Endothelial cell of umbilical vein (primary cell): ENCODE data around the gene C9orf72. TPM values are rescaled to one million over a fixed set of nuclear protein-coding genes. Genes with fewer than 3 reads are reported as not detected.

Experiments
- BruUV-seq: library from RNA; stranded (reverse); fragments of 400-500 nt; replicated peaks from 2 replicates; lab custom pipeline; 2021; lab: Mats Ljungman, UMichigan
- CTCF ChIA-PET: fragments of 300-600, 350-600 bp; sonication (Branson Sonifier 250); formaldehyde crosslinking; loops from one replicate; lab custom pipeline; 2021; ENCODE audit warnings: antibody characterized with exemption, inconsistent platforms; lab: Charles Lee
- POLR2A ChIA-PET: fragments of 300-600, 350-600 bp; sonication (Branson Sonifier 250); formaldehyde crosslinking; loops from one replicate; lab custom pipeline; 2021; ENCODE audit warnings: antibody characterized with exemption, inconsistent platforms; lab: Charles Lee
- DNase-seq: peaks from one replicate; pipeline ENCODE4 v3.0.0-alpha.2; 2011; ENCODE audit warnings: low read depth, low spot score
- FAIRE-seq: peaks from 2 replicates; lab custom pipeline; 2011; peaks lifted over from hg19 to GRCh38; lab: Jason Lieb, UNC
- H2AFZ ChIP-seq: 2 replicates; pipeline ENCODE4 v1.6.0; 2012; ENCODE audit warnings: low read depth, low read length, control low read depth, inconsistent platforms
- H3K27ac ChIP-seq: 2 replicates; pipeline ENCODE4 v1.5.1; 2011; ENCODE audit warnings: low read depth, mild to moderate bottlenecking, control low read depth, low read length, moderate library complexity; ENCODE audit not compliant: insufficient read depth
- H3K27me3 ChIP-seq, 2 experiments: 2 replicates each; pipeline versions ENCODE4 v1.6.0 to v1.6.1; 2011; ENCODE audit warnings: low read length in 2 of 2, mixed read lengths in 1 of 2; ENCODE audit not compliant: control insufficient read depth in 2 of 2, insufficient read depth in 2 of 2
- H3K36me3 ChIP-seq, 2 experiments: 2 replicates in 1 of 2; 3 replicates in 1 of 2; pipeline ENCODE4 v1.5.1; 2011; ENCODE audit warnings: low read length in 2 of 2, mild to moderate bottlenecking in 1 of 2, moderate library complexity in 1 of 2; ENCODE audit not compliant: control insufficient read depth in 2 of 2, insufficient read depth in 2 of 2; ENCODE audit errors: extremely low read depth in 1 of 2
- H3K4me1 ChIP-seq: 3 replicates; pipeline ENCODE4 v1.5.1; 2011; ENCODE audit warnings: mild to moderate bottlenecking, low read length; ENCODE audit not compliant: control insufficient read depth, insufficient read depth; ENCODE audit errors: extremely low read depth
- H3K4me2 ChIP-seq: 2 replicates; pipeline ENCODE4 v1.6.1; 2011; ENCODE audit warnings: low read length, control low read depth, mixed read lengths; ENCODE audit not compliant: insufficient read depth
- H3K4me3 ChIP-seq, 3 experiments: fragments of 200-600 bp in 1 of 3; sonication (generic), shearing (Covaris generic) in 1 of 3; replicated peaks in 1 of 3; 2 replicates each; pipeline ENCODE4 v1.5.1; 2011 to 2016; ENCODE audit warnings: control low read depth in 3 of 3, low read length in 3 of 3, mild to moderate bottlenecking in 2 of 3, inconsistent platforms in 1 of 3, low read depth in 1 of 3, moderate library complexity in 1 of 3; ENCODE audit not compliant: insufficient read depth in 1 of 3
- H3K79me2 ChIP-seq: 2 replicates; pipeline ENCODE4 v1.6.0; 2012; ENCODE audit warnings: low read length, inconsistent platforms; ENCODE audit not compliant: control insufficient read depth, insufficient read depth
- H3K9ac ChIP-seq: replicated peaks from 2 replicates; pipeline ENCODE3; 2011; ENCODE audit warnings: low read length, control low read depth; ENCODE audit not compliant: insufficient read depth; ENCODE audit errors: extremely low read depth
- H3K9me1 ChIP-seq: replicated peaks from 3 replicates; pipeline ENCODE4 v1.6.0; 2011; ENCODE audit warnings: mild to moderate bottlenecking, low read length; ENCODE audit not compliant: control insufficient read depth, insufficient read depth; ENCODE audit errors: extremely low read depth
- H3K9me3 ChIP-seq: replicated peaks from 2 replicates; pipeline ENCODE4 v1.5.1; 2012; ENCODE audit warnings: low read length, inconsistent platforms; ENCODE audit not compliant: control insufficient read depth, insufficient read depth
- H4K20me1 ChIP-seq: replicated peaks from 2 replicates; pipeline ENCODE3; 2011; ENCODE audit warnings: mild to moderate bottlenecking, low read length; ENCODE audit not compliant: control insufficient read depth, insufficient read depth; ENCODE audit errors: extremely low read depth
- EZH2 ChIP-seq: IDR thresholded peaks from 2 replicates; pipeline ENCODE4 v1.6.1; 2012; ENCODE audit warnings: borderline replicate concordance, low read depth, mild to moderate bottlenecking, moderate library complexity, low read length, inconsistent platforms; ENCODE audit not compliant: severe bottlenecking
- FOS ChIP-seq: IDR thresholded peaks from 2 replicates; pipeline ENCODE4 v1.6.1; 2011; ENCODE audit warnings: mild to moderate bottlenecking, low read length, moderate library complexity, borderline replicate concordance; ENCODE audit not compliant: insufficient read depth
- GATA2 ChIP-seq: IDR thresholded peaks from 2 replicates; pipeline ENCODE4 v1.7.0; 2011; ENCODE audit warnings: low read depth, mild to moderate bottlenecking, moderate library complexity, mixed read lengths, low read length; ENCODE audit not compliant: insufficient read length, insufficient read depth
- JUN ChIP-seq: IDR thresholded peaks from 2 replicates; pipeline ENCODE4 v1.6.1; 2011; ENCODE audit warnings: borderline replicate concordance, low read depth; ENCODE audit not compliant: insufficient read length, insufficient read depth
- MYC ChIP-seq: IDR thresholded peaks from one replicate; pipeline ENCODE4 v1.6.1; 2011; ENCODE audit warnings: mild to moderate bottlenecking, low read depth, low read length
- POLR2A ChIP-seq: IDR thresholded peaks from 2 replicates; pipeline ENCODE4 v1.6.1; 2012; ENCODE audit warnings: low read depth, mild to moderate bottlenecking, control low read depth, low read length
- POLR2AphosphoS5 ChIP-seq: IDR thresholded peaks from 2 replicates; pipeline ENCODE4 v1.6.1; 2012; ENCODE audit warnings: low read depth, mild to moderate bottlenecking, control low read depth, low read length, moderate library complexity; ENCODE audit not compliant: insufficient read depth
- dilution Hi-C: fragments of 300-500 bp; cut with MboI; formaldehyde crosslinking; loops from one replicate; pipeline ENCODE4 v1.15.0; 2019; ENCODE audit warnings: low sequenced_read_pairs; ENCODE audit not compliant: extremely low pct_ligation_motif_present
- intact Hi-C: fragments of 100-400 bp; cut with micrococcal nuclease; formaldehyde crosslinking; loops from one replicate; pipeline ENCODE4 v1.10.0; 2022
- polyA plus RNA-seq, 4 experiments: library from polyadenylated mRNA; depleted of rRNA in 3 of 4; stranded (reverse) in 3 of 4; unstranded in 1 of 4; fragments of >200 nt; gene quantifications; 2 replicates each; pipeline versions ENCODE4 v1.2.1 to v1.2.3, GENCODE V29; 2011 to 2012; ENCODE audit warnings: missing spikeins in 1 of 4
- total RNA-seq: library from RNA; stranded (reverse); gene quantifications from 2 replicates; pipeline ENCODE4 v1.2.3, GENCODE V29; 2021
- TF ChIP-seq, protein P1 (sequence below): IDR thresholded peaks from 2 replicates; pipeline ENCODE4 v1.6.1; 2011; ENCODE audit not compliant: insufficient read depth, insufficient read length
- TF ChIP-seq, protein P2 (sequence below), 2 donors: IDR thresholded peaks; 1 replicate in 1 of 2; 2 replicates in 1 of 2; pipeline ENCODE4 v1.5.1; 2011; ENCODE audit warnings: low read length in 2 of 2, mild to moderate bottlenecking in 2 of 2, moderate library complexity in 2 of 2, control low read depth in 1 of 2, inconsistent platforms in 1 of 2, low read depth in 1 of 2; ENCODE audit not compliant: insufficient read depth in 1 of 2; ENCODE audit errors: extremely low read depth in 1 of 2

C9orf72 gene
- total and polyA plus RNA-seq, 2 donors (not counting 3 experiments of a cell fraction or from before 2014, with no cell fraction given) = 2.7 to 7.3 TPM

DNA sequence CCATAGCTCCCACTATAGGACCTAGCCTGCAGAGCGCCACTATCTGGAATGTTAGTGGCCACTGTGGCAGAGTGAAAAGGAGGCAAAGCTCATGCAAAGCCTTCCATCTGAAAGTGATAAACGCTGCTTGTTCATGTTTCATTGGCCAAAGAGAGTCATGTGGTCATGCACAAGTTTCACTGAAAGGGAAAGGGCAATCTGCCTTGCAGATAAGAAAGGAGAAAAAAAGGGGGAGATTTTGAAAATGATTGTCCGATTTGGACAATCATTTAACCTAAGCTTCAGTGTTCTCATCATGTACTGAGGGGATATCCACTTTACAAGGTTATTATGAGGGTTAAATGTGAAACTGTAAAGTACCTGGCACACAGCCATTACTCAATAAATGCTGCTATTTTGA is 34.6 kb downstream of the C9orf72 start:
- H3K36me3 ChIP-seq = no peaks in the 10 kb centered on the region
- H3K27ac ChIP-seq = no peak overlapping the region
- intact Hi-C loops (no loop called here), dilution Hi-C loops (no loop called here)
- H3K4me2 ChIP-seq = no peak overlapping the region
- ChIA-PET POLR2A (no interaction called here), CTCF (interaction anchor here (0.6 to 3.0 kb wide), 3 partner anchors 9 to 205 kb away, joined by 3 to 12 read pairs (median 6); partner anchors contain the start of gene MOB3B)
- H3K9me1 ChIP-seq = no peaks in the 10 kb centered on the region
- H3K9ac ChIP-seq = no peak overlapping the region
- no peaks in the 10 kb centered on the region for H3K4me1 ChIP-seq
- no TSS peak for BruUV-seq
- DNase-seq (no peak), FAIRE-seq (no peak)
- no peaks in the 10 kb centered on the region for H3K27me3 ChIP-seq
- no peaks in the 10 kb centered on the region for H4K20me1 ChIP-seq
- no peaks in the 10 kb centered on the region for H3K9me3 ChIP-seq
- H2AFZ ChIP-seq = no peak overlapping the region
- H3K79me2 ChIP-seq = no peaks in the 10 kb centered on the region
- no peak overlapping the region for H3K4me3 ChIP-seq
- TF ChIP-seq, protein P1, sequence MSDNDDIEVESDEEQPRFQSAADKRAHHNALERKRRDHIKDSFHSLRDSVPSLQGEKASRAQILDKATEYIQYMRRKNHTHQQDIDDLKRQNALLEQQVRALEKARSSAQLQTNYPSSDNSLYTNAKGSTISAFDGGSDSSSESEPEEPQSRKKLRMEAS = no peak
- no peak for TF ChIP-seq POLR2AphosphoS5

DNA sequence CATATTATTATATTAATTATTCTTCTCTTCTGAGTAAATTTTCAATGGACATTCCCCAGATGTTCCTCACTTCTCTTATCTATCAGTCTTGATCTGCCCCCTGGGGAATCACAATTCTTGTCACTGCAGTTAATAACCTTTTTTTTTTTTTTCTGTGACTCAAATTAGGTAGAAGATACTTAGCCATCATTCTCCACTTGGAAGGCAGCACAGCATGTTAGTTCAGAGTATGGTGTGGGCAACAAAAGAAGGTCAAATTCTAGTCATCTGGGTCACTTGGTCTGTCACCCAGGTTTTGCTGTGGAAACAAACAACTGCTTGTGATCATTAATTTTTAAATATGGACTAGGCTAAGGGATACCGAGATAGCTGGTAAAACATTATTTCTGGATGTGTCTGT is 35.5 kb downstream of the C9orf72 start:
- no peak overlapping the region for H3K4me3 ChIP-seq
- POLR2A ChIA-PET = no interaction called here
- no peaks in the 10 kb centered on the region for H3K27me3 ChIP-seq
- no peak overlapping the region for H3K9ac ChIP-seq
- intact Hi-C loops (no loop called here), dilution Hi-C loops (no loop called here)
- CTCF ChIA-PET = interaction anchor here (3.0 kb wide), 1 partner anchor 204 kb away, joined by 12 read pairs; no protein-coding TSS in a partner anchor
- H2AFZ ChIP-seq = no peak overlapping the region
- no peaks in the 10 kb centered on the region for H3K36me3 ChIP-seq
- no peaks in the 10 kb centered on the region for H3K4me1 ChIP-seq
- H3K9me3 ChIP-seq = no peaks in the 10 kb centered on the region
- no peak for DNase-seq
- no peak overlapping the region for H3K27ac ChIP-seq
- BruUV-seq = no TSS peak
- FAIRE-seq = no peak
- H3K4me2 ChIP-seq = no peak overlapping the region
- H3K79me2 ChIP-seq = no peaks in the 10 kb centered on the region
- no peaks in the 10 kb centered on the region for H3K9me1 ChIP-seq
- H4K20me1 ChIP-seq = no peaks in the 10 kb centered on the region
- no peak for TF ChIP-seq GATA2
- TF ChIP-seq POLR2A = no peak
- no peak for TF ChIP-seq POLR2AphosphoS5
- TF ChIP-seq, protein P1 = no peak
- TF ChIP-seq, protein P2, sequence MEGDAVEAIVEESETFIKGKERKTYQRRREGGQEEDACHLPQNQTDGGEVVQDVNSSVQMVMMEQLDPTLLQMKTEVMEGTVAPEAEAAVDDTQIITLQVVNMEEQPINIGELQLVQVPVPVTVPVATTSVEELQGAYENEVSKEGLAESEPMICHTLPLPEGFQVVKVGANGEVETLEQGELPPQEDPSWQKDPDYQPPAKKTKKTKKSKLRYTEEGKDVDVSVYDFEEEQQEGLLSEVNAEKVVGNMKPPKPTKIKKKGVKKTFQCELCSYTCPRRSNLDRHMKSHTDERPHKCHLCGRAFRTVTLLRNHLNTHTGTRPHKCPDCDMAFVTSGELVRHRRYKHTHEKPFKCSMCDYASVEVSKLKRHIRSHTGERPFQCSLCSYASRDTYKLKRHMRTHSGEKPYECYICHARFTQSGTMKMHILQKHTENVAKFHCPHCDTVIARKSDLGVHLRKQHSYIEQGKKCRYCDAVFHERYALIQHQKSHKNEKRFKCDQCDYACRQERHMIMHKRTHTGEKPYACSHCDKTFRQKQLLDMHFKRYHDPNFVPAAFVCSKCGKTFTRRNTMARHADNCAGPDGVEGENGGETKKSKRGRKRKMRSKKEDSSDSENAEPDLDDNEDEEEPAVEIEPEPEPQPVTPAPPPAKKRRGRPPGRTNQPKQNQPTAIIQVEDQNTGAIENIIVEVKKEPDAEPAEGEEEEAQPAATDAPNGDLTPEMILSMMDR (IDR thresholded peaks at IDR 0.05; ENCODE audit: extremely low read depth in 1 of 2, insufficient read depth in 1 of 2, low read depth in 1 of 2, low read length in 2 of 2) = no peak
- no peak for TF ChIP-seq FOS
- no peak for TF ChIP-seq JUN
- TF ChIP-seq MYC = no peak
- TF ChIP-seq EZH2 = no peak
